ENCODE results near the gene SDCCAG8.

GRCh38 chr1:243315893-243316292 is 60.1 kb downstream of the SDCCAG8 start:
- TF ChIP-seq POLR2A (IDR thresholded peaks at IDR 0.05), result no peak
- TF ChIP-seq, protein P1, sequence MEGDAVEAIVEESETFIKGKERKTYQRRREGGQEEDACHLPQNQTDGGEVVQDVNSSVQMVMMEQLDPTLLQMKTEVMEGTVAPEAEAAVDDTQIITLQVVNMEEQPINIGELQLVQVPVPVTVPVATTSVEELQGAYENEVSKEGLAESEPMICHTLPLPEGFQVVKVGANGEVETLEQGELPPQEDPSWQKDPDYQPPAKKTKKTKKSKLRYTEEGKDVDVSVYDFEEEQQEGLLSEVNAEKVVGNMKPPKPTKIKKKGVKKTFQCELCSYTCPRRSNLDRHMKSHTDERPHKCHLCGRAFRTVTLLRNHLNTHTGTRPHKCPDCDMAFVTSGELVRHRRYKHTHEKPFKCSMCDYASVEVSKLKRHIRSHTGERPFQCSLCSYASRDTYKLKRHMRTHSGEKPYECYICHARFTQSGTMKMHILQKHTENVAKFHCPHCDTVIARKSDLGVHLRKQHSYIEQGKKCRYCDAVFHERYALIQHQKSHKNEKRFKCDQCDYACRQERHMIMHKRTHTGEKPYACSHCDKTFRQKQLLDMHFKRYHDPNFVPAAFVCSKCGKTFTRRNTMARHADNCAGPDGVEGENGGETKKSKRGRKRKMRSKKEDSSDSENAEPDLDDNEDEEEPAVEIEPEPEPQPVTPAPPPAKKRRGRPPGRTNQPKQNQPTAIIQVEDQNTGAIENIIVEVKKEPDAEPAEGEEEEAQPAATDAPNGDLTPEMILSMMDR (IDR thresholded peaks at IDR 0.05), result no peak
